Measurements from ENCODE around the gene ZNF385B. TPM values are rescaled to one million over a fixed set of nuclear protein-coding genes. Genes with fewer than 3 reads are reported as not detected.

Gene ZNF385B
- total RNA-seq, 1 donor from 2014 or later = not detected

DNA sequence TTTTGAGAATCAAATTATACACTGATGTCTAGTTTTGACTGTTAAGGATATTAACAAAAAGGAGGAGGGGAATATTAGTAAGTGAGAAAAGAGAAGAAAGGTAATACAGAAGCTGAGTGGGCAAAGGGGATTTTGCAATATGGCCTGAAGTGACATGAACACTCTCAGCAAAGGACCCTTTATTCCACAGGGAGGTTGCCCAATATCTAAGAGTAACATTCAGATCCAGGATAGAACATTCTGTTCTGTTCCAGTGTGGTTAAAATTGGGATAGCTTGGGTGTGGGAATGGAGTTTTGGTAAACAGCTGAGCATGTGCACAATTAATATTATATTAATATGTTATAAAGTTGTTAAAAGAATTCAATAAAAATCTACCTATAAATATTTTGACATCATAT lies 120.1 kb downstream of the ZNF385B start:
- DNase-seq = no peak

DNA sequence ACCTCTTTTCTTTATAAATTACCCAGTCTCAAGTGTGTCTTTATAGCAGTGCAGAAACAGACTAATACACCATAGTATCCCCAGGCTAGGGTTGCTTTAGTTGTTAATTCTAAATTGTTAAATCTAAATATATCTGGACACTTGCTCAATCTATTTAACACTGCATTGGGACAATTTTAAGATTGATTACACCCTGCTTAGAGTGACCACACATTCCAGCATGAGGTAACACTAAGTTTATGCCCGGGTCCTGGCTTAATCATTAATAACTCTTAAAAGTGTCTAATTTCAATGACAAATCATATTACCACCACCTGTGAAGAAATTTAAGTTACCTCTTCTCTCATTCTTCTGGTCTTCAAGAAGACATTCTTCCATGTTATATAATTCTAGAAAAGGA lies 131.4 kb downstream of the ZNF385B start:
- DNase-seq = no peak

DNA sequence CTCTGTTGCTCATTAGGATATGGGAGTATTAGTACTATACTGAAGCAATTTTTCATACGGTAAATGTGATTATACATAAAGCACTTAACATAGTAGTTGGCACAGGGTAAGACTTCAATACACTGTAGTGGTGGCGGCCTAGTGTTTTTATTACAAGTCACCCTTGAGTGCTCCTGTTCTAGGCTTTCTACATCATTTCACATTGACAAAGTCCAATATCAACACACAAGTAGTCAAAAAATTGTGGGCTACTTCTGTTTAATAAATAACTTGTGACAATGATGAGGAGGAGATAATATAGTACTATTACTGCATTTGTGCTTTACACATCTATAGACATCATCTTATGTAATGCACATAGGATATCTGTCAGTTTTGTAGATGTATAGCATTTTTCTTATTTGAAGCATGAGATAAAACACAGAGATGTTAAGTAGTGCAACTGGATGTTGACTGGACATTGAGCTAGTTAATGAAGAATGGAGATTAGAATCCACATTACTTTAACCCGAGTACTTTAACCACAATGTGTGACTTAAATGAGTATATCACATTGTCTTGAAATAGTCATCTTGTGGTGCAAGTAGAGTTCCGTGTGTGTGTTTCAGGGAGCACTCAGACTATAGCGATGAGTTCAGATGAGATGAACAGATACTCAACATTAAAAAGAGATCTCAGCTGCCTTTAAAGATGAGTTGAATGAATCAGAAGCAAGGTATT lies 134.8 kb downstream of the ZNF385B start:
- DNase-seq = no peak

DNA sequence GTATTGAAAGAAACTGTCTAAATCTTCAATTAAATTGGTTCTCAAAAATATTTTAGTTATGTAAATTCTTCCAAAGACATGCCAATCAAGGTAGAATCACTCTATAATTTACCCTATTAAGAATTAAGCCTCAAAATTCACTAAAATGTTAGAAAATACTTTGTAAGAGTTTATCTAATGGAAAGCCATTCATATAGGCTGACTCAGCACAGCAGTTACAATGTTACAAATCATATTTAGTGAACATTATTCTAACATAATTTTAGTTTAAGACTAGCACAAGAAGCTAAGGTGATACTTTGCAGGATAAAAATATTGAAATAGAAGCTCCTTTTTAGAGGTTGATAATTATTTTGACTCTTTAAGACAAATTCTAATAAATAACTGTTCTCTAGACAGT lies 137.0 kb downstream of the ZNF385B start:
- no peak for DNase-seq

DNA sequence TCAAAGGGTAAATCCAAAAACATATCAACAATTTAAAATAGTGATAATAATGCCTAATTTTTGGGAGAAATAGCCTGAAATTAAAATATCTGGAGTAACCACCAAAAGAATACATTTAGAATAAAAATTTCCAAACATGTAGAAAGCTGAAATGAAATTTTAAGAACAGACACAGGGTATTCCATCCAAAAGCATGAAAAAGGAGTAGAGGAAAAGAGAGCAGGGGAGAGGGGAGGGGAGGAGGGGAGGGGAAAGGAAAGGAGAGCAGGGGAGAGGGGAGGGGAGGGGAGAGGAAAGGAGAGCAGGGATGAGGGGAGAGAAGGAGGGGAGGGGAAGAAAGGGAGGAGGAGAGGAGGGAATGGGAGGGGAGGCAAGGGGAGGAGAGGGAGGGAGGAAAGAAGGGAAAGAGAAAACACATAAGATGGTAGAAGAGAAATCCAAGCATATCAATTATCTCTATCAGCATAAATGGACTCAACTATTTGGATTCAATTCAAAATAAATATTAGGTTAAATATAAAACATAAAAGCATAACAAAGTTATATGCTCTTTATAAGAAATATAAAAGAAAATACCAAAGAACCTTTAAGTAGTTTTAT lies 141.1 kb downstream of the ZNF385B start:
- DNase-seq = no peak

DNA sequence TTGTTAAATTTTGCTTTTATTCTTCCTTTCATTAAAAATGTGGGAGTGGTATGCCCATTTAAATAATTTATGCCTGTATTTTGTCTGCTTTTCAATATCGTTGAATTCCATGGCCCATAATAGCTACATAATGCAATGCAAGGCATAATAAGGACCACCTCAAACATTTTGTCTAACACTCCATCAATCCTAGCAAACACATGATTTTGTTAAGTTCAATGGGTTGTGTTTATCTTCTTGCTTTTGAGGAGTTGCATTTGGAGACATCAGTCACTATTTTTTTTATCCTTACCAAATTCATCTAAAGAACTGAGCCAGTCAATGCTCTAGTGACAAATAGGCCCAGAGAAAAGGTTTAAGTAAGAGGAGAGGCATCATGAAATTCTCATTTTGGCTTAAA lies 145.5 kb downstream of the ZNF385B start:
- no peak for DNase-seq

DNA sequence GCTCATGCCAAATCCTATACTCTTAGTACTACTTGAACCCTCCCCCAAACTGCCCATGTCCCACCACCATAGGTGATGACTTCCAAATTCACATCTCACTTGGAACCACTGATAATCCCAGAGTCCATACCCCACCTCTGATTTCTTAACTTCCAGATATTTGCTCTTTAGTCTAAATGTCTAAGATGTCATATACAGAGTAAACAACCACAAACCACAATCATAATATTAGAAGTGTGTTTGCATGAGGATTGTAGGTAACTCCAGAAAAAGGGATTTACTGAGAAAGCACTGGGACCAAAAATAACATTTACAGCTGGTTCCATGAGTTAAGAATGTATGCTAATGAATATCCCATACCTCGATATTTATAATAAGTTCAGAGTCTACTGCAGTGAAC lies 146.2 kb downstream of the ZNF385B start:
- DNase-seq = no peak

DNA sequence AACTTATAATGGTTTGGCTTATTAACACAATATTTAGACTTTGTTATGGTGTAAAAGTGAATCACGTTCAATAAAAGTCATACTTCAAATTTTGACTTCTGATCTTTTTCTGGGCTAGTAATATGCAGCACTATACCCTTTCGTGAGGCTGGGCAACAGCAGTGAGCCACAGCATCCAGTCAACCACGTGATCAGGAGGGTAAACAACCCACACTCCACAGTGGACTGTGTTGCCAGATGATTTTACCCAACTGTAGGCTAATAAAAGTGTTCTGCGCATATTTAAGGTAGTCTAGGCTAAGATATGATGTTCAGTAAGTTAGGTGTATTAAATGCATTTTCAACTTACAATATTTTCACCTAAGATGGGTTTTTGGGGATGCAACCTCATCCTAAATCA lies 148.6 kb downstream of the ZNF385B start:
- no peak for DNase-seq

DNA sequence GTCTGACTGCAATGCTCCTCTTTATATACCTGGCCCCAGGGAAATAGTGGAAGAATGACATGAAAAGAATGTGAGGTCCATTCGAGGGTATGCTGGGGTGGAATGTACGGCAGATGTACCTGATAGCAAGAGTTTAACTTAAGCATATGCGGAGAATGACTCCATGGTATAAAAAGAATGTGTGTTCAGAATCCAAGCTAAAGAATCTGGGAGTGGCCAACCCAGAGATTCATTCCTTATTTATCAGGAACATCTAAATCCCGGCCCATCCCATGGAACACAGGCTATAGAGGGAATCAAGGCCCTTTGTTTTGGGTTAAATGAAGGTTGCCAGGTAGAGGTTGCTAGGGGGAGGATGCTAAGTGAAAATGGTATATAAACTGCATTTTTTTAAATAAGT lies 150.0 kb downstream of the ZNF385B start:
- no peak for DNase-seq

DNA sequence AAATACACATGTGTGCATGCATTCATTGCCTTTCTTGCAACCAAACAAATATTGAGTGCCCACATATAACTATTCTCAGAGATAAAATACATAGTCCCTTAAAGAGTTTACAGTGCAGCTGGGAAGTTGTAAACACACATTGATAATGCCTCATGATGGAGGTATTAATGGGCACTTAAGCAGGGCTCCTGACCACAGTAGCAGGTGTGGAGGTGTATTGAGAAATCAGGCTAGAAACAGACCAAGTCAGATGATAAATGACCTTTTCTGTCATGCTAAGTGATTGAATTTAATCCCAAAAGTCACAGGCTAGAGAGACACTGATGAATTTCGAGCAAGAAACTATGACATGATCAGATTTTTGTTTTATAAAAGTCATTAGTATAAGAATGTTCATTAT lies 157.7 kb downstream of the ZNF385B start:
- no peak for DNase-seq

DNA sequence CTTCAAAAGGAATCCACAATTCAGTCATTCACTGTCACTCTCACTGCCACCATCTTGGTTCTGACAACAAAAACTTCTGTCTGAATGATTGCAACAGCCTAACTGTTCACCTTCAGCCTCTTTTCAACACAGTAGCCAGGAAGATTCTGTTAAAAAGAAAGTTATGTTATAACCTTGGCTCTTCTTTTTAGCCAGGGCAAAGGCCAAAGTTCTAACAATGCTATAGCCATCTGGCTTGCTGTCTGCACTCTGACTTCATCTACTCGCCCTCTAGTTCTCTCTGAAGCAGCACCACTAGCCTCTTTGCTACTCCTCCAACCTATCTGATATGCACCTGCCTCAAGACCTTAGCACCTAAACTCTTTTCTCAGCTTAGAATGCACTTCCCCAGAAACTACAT lies 158.5 kb downstream of the ZNF385B start:
- DNase-seq = no peak

DNA sequence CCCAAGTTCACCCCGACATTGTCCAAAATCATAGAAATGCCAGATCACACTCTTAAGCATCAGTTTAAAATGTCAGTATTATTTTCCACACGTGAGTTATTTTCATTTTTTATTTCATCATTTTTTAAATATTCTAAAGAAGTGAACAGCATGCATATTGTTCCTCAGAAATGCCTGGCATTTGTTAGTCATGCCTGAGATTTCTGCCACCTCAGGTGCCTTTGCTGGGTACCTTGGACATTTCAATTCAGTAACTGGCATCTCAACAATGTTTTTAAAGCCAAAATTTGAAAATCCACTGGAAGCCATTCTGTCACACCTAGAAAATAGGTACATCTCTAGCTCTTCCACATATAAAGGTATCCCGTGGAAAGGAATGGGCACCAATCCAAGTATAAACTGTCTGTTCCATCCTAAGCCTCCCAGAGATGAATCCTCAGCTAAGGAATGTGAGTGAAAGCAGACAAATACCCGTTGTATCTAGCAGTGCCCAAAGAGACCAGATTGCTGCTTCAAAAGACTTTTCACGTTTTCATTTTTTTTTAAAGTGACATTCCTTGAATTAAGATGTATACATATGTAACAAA lies 159.8 kb downstream of the ZNF385B start:
- no peak for DNase-seq

DNA sequence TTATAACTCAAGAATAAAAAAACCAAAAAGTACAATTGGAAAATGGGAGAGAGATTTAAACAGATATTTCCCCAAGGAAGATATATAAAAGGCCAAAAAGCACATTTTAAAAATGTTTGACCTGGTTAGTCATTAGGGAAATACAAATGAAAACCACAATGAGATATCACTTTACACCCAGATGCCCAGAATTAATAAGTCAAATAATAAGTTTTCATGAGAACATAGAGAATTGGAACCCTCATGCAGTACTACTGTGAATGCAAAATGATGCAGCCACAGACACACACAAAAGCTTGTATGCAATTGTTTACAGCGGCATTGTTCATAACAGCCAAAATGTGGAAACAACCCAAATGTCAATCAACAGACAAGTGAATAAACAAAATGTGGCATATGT lies 165.9 kb downstream of the ZNF385B start:
- DNase-seq = no peak

DNA sequence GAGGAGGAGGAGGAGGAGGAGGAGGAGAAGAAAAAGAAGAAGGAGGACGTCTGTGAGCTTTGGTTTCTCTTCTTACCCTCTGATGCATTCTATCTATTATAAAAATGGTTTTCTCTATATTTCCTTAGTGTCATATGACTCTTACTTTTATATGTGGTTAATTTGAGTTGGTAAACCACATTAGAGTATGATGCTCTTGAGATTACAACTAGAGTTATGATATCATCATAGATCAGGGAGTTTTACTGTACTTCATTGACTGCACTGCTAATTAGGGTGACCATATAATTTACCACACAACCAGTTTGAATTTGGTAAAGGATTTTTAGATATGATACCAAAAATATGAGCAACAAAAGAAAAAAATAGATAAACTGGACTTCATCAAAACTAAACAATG lies 166.4 kb downstream of the ZNF385B start:
- no peak for DNase-seq

DNA sequence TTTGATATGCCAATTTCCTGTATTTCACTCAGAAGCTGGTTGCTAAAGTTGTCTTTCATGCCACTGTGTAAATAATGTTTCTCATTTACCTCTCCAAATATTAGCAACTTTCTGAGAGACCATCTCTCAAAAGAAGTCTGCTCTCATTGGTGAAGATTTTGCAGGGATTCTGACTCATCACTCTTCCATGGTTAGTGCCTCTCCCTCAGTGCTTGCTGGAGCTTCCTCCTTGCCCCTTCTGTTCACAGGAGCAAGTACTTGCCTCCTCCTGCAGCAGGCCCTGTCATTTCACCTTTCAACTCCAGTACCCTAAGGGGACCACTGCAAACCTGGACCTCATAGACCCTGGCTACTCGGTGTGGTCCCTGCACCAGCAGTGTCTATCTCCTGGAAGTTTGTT lies 168.8 kb downstream of the ZNF385B start:
- DNase-seq = no peak

DNA sequence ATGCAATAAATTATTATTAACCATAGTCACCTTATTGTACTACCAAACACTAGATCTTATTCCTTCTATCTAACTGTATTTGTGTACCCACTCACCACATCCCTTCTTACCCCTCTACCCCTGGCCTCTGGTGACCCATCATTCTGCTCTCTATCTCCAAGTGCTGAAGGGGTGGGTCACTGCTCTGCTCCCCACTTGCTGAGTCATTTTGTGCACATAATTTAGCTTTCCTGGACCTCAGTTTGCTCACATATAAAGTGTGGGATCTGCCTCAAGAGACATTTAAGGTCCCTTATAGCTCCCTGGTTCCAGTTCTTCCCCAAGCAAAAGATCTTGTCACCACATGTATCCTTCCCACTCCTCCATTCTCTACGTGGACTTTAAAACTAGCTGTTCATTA lies 169.4 kb downstream of the ZNF385B start:
- DNase-seq = no peak

DNA sequence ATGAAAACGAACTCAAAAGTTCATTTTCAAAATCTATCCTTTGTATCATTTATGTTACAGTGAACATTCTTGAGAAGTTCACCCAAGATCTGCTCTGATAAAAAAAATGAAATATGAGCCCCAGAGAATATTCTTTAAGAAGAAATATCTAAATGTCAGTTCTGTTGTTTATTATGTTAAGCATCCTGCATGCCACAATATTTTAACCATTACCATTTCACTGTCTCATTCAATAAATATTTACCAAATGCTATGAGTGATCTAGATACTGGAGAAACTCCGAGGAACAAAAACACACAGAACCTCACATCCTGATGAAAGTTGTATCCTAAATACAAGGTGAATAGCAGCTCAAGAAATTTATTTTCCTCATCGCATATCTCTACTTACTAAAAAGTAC lies 170.2 kb downstream of the ZNF385B start:
- no peak for DNase-seq

DNA sequence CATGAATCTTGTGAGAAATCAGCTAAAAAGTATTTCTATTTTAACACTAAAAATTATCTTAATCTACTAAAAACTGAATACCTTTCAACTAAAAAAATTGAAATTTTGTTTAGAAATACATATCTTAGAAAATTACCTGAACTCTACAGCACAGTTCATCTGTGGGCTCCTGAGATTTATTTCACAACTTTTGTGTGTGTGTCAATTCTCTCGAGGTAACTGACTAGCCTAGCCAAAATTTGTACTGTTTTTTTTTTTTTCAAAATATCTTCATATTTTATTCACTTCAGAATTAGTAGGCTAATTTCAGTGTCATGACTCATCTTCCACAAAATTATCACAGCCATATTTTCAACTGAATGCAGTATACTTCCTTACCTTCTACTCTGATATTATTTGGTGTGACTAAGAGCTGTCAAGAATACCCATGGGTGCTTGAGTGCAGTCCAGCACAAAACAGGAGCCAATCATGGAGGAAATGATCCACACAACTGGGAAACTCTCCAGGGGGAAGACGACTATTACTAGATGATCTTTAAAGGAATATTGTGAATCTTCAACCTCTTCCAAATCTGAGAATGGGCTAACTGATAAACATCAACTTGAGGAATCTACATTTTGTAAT lies 174.6 kb downstream of the ZNF385B start:
- DNase-seq = no peak

DNA sequence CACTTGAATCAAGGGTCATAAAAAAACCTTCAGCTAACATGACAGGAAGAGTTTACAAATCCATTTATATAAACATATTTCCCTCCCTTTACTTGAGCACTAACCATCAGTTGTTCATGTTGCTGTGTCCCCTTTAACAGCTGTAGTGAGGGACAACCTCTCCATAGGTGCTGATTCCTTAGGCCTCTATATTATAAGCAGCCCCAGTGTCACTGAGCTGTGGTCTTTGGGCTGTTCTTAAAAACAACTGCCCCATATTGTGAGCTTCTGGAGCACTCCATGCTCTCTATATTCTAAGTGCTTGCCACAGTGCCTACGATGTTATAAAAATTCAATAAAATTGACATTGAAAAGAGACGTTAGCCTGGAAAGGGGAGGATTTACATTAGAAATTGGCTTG lies 175.3 kb downstream of the ZNF385B start:
- DNase-seq = no peak

DNA sequence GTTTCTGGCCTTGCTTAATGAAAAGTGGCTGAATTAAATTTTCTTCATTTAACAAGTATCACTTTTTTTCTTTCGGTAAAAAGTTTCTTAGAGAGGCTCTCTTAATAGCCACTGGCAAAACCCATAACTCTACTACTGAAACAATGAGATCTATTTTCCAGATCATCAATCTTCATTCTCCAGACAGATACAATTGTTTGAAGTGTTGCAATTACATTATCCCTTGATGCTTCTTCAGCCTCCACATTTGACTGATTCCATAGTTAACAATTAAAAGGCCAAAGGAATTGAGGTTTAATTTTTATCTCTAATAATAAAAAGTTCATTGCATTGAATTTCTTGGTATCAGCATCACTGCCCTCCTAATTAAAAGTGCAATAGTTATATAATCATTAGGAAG lies 176.3 kb downstream of the ZNF385B start:
- no peak for DNase-seq

DNA sequence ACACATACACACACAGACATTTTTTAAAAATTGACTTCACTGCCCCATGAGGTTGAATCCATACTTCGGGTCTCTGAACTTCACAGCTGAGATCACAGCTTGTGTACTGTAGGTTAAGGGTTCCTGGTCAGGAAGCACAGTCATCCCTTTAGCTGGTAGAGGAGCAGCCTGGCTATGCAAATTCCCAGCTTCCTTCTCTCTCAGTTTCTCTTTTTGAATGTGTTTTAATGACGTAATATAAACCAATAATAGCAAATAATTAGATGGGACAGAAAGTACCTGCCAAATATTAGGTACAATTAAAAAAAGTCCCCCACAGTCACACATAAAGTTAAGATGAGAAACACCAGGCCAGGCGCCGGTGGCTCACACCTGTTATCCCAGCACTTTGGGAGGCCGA lies 178.7 kb downstream of the ZNF385B start:
- no peak for DNase-seq

DNA sequence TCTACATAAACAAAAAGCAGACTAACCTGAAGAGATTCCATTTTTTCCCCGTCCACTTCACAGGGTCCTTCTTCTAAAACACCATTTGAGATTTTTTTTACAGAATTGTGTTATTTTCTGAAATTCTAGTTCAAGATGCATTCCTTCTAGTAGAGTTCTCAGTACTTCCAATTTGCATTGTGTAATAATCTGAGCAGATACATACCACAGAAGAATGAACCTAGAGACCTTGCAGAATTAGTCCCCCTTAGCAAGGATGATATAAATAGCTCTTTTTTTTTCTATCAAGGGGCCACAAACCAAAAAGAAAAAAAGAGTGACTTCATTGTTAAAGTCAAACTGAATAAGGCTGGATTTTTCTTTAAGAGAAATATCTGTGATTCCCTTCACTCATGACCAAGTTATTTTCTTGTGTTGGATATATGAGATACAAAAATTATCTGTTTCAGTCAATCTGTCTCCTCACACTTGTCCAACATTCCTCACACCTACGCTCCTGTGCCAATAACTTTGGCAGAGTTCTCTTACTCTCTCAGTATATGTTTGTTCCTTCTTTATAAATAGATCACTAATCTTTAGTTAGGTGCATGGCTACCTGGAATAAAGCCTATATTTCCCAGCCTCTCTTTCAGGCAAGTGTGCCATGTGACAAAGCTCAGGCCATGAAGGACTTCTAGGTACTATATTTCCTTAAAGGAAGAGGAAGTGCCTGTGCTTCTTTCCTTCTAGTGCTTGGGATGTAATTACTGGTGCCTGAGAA lies 183.5 kb downstream of the ZNF385B start:
- DNase-seq = no peak

DNA sequence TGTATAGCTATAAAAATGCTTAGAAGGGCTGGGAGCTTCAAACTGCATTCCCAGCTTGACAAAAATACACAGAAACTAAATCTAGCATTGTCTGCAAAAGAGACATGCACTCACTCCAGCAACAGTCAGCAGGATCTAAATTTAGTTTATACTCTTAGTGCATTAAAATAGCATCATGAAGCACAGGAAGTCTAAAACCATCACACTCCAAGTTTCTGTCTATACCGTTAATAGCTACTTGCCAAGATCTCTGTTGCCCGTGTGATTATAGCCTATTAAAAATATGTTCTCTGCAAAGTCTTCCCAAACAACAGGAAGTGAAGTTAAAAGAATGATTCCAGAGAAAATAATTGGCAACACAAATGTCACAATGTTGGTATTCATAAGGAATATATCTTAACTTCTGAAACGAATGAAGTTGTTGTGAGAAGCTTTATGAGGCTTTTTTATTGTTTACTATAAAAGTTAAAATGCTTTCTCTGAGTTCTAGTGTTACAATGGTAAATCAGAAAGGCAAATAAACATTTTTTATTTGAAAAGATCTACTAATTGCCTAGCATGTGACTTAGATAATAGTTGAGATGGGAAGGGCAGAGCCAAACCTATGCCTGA lies 184.2 kb downstream of the ZNF385B start:
- no peak for DNase-seq

Data from dermis blood vessel endothelial cell (primary cell).